Transverse colon (tissue), 4 donors: ENCODE results near the gene LIPN. TPM values are rescaled to one million over a fixed set of nuclear protein-coding genes. Genes with fewer than 3 reads are reported as not detected.

Experiments used
- DNase-seq: peaks from one replicate; pipeline ENCODE4 v3.0.0-alpha.2; 2019
- H3K27ac ChIP-seq, 4 donors: fragments of 200-600 bp; sonication (generic); 2 replicates each; pipeline ENCODE4 v1.5.1; 2016 to 2018; ENCODE audit warnings: inconsistent platforms in 4 of 4
- H3K27me3 ChIP-seq: fragments of 200-600 bp; sonication (generic); 2 replicates; pipeline ENCODE4 v1.5.1; 2017; ENCODE audit warnings: inconsistent platforms
- H3K36me3 ChIP-seq, 4 donors: fragments of 200-600 bp; sonication (generic); 2 replicates each; pipeline ENCODE4 v1.5.1; 2017 to 2019; ENCODE audit warnings: inconsistent platforms in 4 of 4
- H3K4me1 ChIP-seq, 4 donors: fragments of 200-600 bp; sonication (generic); 2 replicates each; pipeline ENCODE4 v1.5.1; 2017 to 2020; ENCODE audit warnings: inconsistent platforms in 4 of 4
- H3K4me3 ChIP-seq, 4 donors: fragments of 200-600 bp; sonication (generic); 1 replicate in 1 of 4; 2 replicates in 3 of 4; pipeline versions ENCODE4 v1.5.1 to v1.6.1; 2017 to 2019; ENCODE audit warnings: inconsistent platforms in 4 of 4
- H3K9me3 ChIP-seq, 2 donors: fragments of 200-600 bp; sonication (generic); 2 replicates each; pipeline ENCODE4 v1.5.1; 2017 to 2019; ENCODE audit warnings: inconsistent platforms in 2 of 2
- EP300 ChIP-seq: sonication (generic); formaldehyde crosslinking; IDR thresholded peaks from one replicate; pipeline ENCODE4 v1.6.1; 2017; ENCODE audit warnings: antibody characterized with exemption, low read depth
- POLR2A ChIP-seq: fragments of 450-650 bp; IDR thresholded peaks from one replicate; pipeline ENCODE4 v1.6.1; 2016; ENCODE audit warnings: antibody characterized with exemption, mild to moderate bottlenecking, moderate library complexity
- POLR2AphosphoS5 ChIP-seq, 3 donors: sonication (generic); formaldehyde crosslinking; IDR thresholded peaks; one replicate each; pipeline ENCODE4 v1.6.1; 2016; ENCODE audit warnings: antibody characterized with exemption in 3 of 3
- WGBS, 2 donors: methylation state at CpG; one replicate each; pipeline ENCODE4 v1.1.5; 2018; ENCODE audit warnings: low coverage in 1 of 2; 5-methylcytosine and 5-hydroxymethylcytosine counted together
- in situ Hi-C, 4 donors: fragments of 200-750 bp; cut with MboI; loops; one replicate each; pipeline versions ENCODE4 v1.15.0 to v1.15.1; 2017; ENCODE audit warnings: low sequenced_read_pairs in 3 of 4, low pct_ligation_motif_present in 1 of 4, low pct_unique_long_range_greater_than_20kb in 1 of 4
- intact Hi-C: fragments of 100-400 bp; cut with DNase I; formaldehyde crosslinking; loops from one replicate; pipeline ENCODE4 v1.15.1; 2023; ENCODE audit warnings: low total_unique reads
- total RNA-seq, 4 donors: library from RNA; depleted of rRNA; stranded (reverse); fragments of >200 nt; gene quantifications; one replicate each; pipeline ENCODE4 v1.1.0, GENCODE V29; 2016
- TF ChIP-seq, protein P1 (sequence below), 5 experiments: fragments of 200-600 bp in 3 of 5; fragments of 450-650 bp in 2 of 5; sonication (generic) in 3 of 5; IDR thresholded peaks; 1 replicate in 2 of 5; 2 replicates in 3 of 5; pipeline ENCODE4 v1.5.1; 2016 to 2017; ENCODE audit warnings: antibody characterized with exemption in 5 of 5, inconsistent platforms in 3 of 5, mild to moderate bottlenecking in 2 of 5, moderate library complexity in 1 of 5

Gene LIPN
- total RNA-seq, 4 donors from 2014 or later: 0.48 TPM; not detected in 3

DNA sequence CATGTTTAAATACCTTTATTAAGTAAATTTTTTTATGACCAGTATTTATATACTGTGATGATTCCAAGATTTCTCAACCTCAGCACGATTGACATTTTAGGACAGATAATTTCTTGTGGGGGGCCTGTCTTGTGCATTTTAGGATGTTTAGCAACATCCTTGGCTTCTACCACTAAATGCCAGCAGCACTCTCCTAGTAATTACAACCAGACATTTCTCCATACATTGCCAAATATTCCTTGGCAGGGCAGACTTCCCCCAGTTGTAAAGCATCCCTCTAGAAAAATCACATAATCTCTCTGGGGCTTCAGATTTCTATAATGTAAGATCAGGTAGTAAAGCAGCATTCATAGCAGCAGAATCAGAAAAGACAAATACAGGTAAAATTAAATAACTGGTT is 34.9 kb downstream of the LIPN start:
- in situ Hi-C loops: no loop called here
- Histone ChIP-seq H3K27me3 (no peaks in the 10 kb centered on the region), H3K27ac (no peak overlapping the region), H3K36me3 (no peaks in the 10 kb centered on the region), H3K4me3 (no peak overlapping the region), H3K9me3 (no peaks in the 10 kb centered on the region), H3K4me1 (no peaks in the 10 kb centered on the region)
- DNase-seq: no peak
- intact Hi-C loops: no loop called here
- WGBS, 2 donors: 55 to 85% methylated on average over 1 of the region's 1 CpG
- TF ChIP-seq, protein P1, sequence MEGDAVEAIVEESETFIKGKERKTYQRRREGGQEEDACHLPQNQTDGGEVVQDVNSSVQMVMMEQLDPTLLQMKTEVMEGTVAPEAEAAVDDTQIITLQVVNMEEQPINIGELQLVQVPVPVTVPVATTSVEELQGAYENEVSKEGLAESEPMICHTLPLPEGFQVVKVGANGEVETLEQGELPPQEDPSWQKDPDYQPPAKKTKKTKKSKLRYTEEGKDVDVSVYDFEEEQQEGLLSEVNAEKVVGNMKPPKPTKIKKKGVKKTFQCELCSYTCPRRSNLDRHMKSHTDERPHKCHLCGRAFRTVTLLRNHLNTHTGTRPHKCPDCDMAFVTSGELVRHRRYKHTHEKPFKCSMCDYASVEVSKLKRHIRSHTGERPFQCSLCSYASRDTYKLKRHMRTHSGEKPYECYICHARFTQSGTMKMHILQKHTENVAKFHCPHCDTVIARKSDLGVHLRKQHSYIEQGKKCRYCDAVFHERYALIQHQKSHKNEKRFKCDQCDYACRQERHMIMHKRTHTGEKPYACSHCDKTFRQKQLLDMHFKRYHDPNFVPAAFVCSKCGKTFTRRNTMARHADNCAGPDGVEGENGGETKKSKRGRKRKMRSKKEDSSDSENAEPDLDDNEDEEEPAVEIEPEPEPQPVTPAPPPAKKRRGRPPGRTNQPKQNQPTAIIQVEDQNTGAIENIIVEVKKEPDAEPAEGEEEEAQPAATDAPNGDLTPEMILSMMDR (IDR thresholded peaks at IDR 0.05): no peak
- TF ChIP-seq EP300 (no peak), POLR2AphosphoS5 (IDR thresholded peaks at IDR 0.05) (no peak), POLR2A (no peak)

DNA sequence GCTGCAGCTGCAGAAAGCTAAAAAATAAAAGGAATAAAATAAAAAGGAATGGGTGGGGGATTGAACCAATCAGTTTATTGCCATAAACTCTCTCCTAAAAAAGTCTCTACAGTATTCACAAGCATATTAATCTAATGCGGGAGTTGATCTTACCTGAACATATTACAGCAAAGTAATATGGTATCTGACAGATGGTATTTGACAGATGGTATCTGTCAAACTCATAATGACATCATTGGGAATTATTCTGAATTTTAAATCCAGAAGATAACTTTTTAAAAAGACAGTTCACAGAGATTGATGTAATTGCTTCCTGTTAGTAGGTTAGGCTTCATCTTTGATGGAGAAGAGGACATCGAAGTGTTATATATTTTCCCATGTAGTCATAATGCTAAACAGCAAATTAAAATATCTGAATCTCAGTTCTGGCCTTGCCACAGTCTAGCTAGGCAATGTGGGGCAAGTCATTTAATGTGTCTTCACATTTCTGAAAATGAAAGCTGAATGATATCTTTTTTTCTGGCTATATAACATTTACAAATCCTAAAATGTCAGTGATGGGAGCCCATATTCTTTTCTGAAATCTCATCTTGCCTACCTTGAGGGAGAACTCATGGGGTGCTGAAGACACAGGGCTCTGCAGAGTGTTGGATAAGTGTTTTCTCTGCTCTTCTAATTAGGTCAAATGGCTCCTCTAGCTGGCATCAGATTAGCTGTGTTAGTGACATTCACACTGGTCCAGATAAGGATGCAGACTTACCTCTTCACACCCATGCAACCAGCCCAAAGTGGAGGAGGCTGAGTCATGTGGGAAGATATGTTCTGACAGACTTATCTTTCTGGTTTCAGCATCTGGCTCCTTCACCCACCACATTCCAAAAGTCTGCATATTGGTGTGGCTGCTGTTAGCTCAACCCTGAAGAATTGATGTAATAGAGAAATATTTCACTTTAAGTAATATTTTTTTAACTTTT is 40.6 kb downstream of the LIPN start:
- Histone ChIP-seq H3K4me3 (no peak overlapping the region), H3K27ac (no peak overlapping the region), H3K27me3 (no peaks in the 10 kb centered on the region), H3K9me3 (no peaks in the 10 kb centered on the region), H3K36me3 (no peaks in the 10 kb centered on the region), H3K4me1 (peaks cover 0 to 3% (median 0%) of the 10 kb centered on the region in 4 donors)
- no peak for DNase-seq
- in situ Hi-C loops (loop anchor here in 1 of 4 donors (25.0 kb wide), 1 partner anchor 238 kb away; no protein-coding TSS in a partner anchor), intact Hi-C loops (no loop called here)
- 83 to 92% methylated on average over 2 of the region's 2 CpGs for WGBS, 2 donors
- TF ChIP-seq POLR2AphosphoS5 (IDR thresholded peaks at IDR 0.05): no peak
- TF ChIP-seq POLR2A: no peak
- TF ChIP-seq EP300: no peak

DNA sequence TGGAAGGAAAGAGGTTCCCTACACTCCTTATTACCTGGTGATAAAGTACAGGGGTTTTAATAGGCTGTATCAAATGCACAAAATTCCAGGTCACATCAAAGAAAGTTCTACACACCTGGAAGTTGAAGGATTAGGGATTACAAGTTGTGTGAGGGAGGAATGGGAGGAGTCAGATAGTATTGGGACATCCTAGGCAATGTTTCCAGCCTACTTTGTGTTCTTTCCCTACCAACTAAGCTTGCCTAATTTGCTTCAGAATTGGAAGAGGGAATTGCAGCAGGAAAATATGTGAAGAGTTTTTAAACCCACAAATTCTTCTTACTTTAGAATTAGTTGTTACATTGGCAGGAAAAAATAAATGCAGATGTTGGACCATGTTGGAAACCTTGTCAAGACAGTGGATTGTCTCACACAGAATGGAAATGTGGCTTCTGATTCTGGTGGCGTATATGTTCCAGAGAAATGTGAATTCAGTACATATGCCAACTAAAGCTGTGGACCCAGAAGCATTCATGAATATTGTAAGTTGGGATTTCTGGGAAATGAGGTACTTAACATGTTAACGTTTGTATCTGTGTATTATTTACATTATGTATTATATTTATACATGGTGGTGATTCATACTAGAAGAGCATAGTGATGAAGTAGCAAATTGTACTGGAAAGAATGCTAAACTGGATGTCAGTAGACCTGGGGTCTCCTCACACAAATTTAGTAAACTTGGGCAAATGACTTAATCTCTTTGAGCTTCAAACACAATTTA is 42.9 kb downstream of the LIPN start, which contains the start of gene LIPM:
LIPM (plus strand) TSS at position 208 of the 763 bp plus-strand sequence; CDS start at position 375, 167 bp downstream.
- DNase-seq: no peak
- Histone ChIP-seq H3K4me1 (peaks cover 0 to 3% (median 0%) of the 10 kb centered on the region in 4 donors), H3K9me3 (no peaks in the 10 kb centered on the region), H3K4me3 (no peak within 1 kb of the TSS), H3K36me3 (no peaks in the 10 kb centered on the region), H3K27ac (no peak within 1 kb of the TSS), H3K27me3 (no peaks in the 10 kb centered on the region)
- TF ChIP-seq EP300 (no peak), POLR2AphosphoS5 (IDR thresholded peaks at IDR 0.05) (no peak), POLR2A (no peak)
- TF ChIP-seq, protein P1 (IDR thresholded peaks at IDR 0.05): no peak
- intact Hi-C loops: no loop called here
- in situ Hi-C loops: loop anchor here in 1 of 4 donors (25.0 kb wide), 1 partner anchor 240 kb away; no protein-coding TSS in a partner anchor
- whole genome bisulfite sequencing, 2 donors: 64 to 73% methylated on average over 2 of the region's 2 CpGs

DNA sequence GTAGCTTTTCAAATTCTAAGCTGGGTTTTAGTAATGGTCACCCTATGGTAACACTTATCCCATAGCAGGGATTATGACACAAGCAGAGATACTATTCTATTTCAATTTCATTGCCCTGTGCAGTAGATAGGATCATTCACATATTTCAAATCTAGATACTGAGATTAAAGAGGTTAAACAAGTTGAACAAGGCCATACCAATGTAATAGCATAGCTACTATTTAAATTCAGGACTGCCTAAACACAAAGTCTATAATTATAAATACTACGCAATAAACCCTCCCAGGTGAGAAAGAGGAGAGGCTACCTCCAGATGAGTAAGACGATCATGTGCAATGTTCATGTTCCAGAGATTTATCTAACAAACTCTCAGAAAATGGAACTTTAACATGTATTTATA is 43.8 kb downstream of the LIPN start:
- in situ Hi-C loops: loop anchor here in 1 of 4 donors (25.0 kb wide), 1 partner anchor 241 kb away; no protein-coding TSS in a partner anchor
- intact Hi-C loops: no loop called here
- 63 to 74% methylated on average over 2 of the region's 2 CpGs for WGBS, 2 donors

More for the DNA sequence above, 43.8 kb downstream of the LIPN start:
- no peaks in the 10 kb centered on the region for H3K9me3 ChIP-seq
- no peak overlapping the region for H3K4me3 ChIP-seq
- H3K36me3 ChIP-seq: no peaks in the 10 kb centered on the region
- peaks cover 0 to 3% (median 0%) of the 10 kb centered on the region in 4 donors for H3K4me1 ChIP-seq
- TF ChIP-seq POLR2AphosphoS5 (IDR thresholded peaks at IDR 0.05) (no peak), POLR2A (no peak), EP300 (no peak)
- TF ChIP-seq, protein P1 (IDR thresholded peaks at IDR 0.05): no peak
- no peak overlapping the region for H3K27ac ChIP-seq
- no peak for DNase-seq
- H3K27me3 ChIP-seq: no peaks in the 10 kb centered on the region
